GM19324 (cell line): ENCODE measurements around the gene SND1.

ENCODE experiments used
- ATAC-seq: cut with Tn5 transposase; IDR thresholded peaks from one replicate; pipeline ENCODE4 v1.9.1; 2021; ENCODE audit warnings: mild to moderate bottlenecking, moderate library complexity; ENCODE audit not compliant: unreplicated experiment, low FRiP score

SND1 gene

DNA sequence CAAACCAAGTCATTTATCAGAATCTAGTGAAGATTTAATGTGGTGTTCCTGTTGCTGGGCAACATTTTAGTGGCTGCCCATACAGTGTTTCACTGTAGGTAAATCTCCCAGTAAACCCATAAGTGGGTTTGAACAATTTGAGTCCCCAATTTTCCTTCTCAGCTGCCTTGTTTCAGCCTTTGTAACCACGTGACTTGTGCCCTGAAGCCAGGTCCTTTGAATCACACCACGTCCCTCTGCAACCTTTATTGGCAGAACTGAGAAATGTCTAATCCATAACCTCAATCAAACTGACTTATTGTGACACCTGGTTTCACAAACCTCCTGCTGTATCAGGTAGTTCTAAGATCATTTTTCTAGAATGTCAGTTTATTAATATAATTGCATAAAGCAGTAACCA, 30.1 kb downstream of the SND1 start:
- no peak for ATAC-seq

- peak; percentile 70 for ATAC-seq
Observed at GRCh38 chr7:127683776-127684681, 32.0 kb downstream of the SND1 start.

DNA sequence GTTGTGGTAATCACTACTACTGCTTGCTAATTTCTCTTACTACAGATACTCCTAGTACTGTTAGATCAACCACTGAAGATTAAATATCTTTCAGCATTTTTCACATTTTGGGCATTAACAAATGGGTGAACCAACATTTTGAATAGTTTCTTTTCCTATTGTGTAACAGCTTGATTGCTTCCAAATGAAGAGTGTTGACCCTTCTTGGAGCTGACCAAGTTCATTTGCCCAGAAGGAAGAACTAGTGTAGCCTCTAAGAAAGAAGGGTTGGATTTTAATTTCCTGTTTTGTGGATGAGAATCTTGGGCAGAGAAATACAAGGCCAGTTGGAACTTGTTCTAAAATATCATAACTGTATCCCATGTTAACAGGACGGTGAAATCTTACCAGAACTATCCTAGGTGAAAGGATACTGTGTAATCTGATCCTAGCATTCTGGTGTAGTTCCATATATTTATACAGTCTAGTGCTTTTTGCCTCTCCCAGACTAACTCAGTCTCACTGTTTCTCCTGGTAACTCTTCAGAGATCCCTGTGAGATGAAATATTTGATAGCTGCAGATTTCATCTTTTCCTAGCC, 37.3 kb downstream of the SND1 start:
- no peak for ATAC-seq

- ATAC-seq: no peak
Observed at GRCh38 chr7:127690337-127690736, 38.3 kb downstream of the SND1 start.

DNA sequence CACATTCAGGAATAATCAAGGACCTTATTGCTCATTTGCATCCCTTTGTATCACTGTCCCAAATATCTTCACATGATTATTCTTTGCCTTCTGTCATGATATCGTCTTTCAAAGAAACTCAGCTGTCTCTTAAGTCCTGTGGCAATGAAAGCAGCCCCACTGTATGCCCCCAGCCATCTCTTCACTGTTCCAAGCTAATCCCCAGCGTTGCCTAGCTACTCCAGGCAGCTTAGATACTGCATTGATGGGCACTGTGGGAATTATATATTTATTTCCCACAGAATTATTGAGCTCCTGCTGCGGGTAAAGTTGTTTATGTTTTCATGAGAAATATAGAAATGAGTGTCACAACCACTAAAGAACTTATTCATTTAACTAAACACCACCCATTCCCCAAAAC, 38.8 kb downstream of the SND1 start:
- ATAC-seq: no peak

DNA sequence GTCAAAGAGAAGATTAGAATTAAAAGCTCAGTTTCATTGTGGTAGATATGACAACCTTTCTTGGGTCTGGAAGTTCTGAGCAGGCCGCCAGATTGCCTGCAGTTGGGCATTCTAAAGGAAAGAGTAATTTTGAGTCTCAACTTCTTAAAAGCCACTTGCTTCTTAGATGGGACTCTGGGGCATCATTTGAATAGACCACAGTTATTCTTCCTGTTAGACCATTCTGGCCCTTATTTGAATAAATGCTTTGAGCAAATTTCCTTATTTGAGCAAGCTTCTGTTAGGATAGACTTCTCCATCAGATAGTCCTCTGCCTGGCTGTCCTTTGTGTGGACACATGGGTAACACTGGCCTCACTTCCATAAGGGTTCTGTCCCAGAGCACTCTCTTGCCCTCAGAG, 40.2 kb downstream of the SND1 start:
- peak; percentile 57 for ATAC-seq

GRCh38 chr7:127699853-127700252, 47.9 kb downstream of the SND1 start:
- ATAC-seq: no peak

DNA sequence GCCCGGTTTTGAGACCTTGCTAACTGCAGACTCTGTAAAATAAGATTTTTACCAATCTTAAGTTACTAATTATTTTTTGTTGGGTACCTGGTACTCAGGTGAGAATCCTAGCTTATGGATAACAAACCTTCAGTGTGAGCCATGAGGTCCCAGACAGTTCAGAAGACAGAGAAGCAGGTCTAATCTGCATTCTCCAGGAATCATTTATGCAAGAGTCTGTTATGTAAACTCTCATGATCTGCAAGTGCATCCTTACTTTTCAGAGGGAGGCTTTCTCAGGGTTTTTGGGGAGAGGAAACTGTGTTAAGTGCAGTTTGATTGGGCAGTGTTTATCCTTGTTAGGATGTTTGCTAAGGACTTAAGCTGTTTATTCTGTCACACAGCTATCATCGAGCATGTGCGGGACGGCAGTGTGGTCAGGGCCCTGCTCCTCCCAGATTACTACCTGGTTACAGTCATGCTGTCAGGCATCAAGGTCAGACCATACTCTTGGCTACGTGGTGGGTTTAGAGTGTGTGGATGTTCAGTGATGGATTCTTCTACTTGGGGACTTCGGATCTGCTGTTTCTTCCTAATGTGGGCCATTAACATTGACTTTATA, 50.2 kb downstream of the SND1 start:
- no peak for ATAC-seq

DNA sequence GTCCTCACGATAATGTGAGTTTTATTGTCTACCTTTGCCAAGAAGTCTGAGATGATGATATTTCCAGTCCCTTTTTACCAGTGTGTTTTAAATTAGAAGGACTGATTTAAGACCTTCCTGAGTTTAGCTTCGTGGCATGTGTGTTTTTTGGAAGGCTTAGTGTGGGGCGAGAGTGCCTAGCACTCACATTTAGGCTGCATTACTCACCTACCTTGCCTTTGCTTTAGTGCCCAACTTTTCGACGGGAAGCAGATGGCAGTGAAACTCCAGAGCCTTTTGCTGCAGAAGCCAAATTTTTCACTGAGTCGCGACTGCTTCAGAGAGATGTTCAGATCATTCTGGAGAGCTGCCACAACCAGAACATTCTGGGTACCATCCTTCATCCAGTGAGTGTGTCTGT, 50.9 kb downstream of the SND1 start:
- ATAC-seq: no peak

DNA sequence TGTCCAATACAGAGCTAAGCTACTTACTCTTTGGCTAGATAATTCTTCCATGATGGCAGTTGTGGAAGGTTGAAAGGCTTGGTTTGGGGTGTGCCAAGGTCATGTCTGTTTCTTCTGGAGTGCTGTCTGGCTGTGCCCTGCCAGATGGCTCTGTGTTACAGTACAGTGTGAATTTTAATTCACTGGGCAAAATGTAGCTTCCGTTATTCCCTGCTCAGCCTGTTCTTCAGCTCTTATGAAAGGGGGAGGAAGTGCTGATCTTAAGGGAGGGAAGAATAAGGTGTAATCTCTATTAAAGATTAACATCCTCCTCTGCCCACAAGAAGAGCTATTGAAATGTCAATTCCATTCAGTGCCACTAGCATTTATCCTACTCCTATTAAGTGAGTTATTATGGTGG, 52.2 kb downstream of the SND1 start:
- no peak for ATAC-seq

DNA sequence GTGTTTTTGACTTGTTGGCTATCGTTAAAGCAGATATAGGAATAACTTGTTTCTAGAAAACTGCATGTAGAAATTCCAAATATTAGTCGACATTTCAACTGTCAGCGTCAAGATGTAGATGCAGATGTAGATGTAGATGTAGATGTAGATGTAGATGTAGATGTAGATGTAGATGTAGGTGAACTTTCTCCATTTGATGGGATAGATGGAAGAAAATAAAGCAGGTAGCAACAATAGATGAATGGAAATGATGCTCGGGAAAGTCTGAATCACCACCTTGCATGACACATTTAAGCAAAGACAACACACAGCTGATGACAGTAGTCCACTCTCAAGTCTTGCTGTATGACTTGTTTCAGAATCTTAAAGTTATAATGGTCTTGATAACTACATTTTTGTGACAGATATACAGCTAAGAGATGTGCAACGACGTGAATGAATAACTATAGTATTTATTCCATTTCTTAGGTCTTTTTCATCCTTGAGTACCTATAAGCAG, 53.5 kb downstream of the SND1 start:
- ATAC-seq: no peak

DNA sequence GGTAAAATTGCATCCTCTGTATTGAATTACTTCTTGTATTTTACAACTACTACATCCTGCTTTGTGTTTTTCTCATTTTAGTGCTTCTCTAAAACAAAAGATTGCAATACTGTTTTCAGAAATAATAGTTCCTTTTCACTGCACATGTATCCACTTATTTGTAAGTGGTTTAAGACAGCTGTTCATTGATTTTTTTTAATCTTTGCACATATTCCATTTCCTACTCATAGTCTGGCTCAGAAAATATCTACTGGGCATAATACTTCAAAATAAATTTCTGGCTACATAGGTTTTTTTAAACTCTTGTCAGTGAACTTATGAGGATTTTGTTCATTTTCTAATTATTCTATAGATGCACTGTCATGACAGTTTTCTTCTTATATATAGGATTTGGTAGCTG, 54.8 kb downstream of the SND1 start:
- no peak for ATAC-seq

GRCh38 chr7:127708201-127708600, 56.2 kb downstream of the SND1 start:
- ATAC-seq: no peak

- ATAC-seq: peak; percentile 70
Observed at GRCh38 chr7:127708788-127709187, 56.8 kb downstream of the SND1 start.

GRCh38 chr7:127710635-127711034, 58.6 kb downstream of the SND1 start:
- no peak for ATAC-seq

DNA sequence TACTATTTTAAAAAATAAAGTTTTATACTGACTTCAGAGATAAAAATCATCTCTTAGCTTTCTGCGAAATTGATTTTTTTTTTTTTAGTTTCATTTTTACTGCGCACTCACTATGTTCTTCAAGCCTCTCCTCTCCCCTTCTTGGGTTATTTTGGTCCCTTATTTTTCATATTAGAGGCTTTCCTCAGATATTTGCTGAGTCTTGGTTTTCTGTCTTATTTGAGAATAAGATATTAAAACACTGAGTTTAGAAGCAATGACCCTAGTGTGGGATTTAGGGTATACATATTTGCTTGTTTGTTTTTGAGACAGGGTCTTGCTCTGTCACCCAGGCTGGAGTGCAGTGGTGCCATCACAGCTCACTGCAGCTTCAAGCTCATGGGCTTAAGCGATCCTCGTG, 59.9 kb downstream of the SND1 start:
- ATAC-seq: no peak

- ATAC-seq: no peak
Observed at GRCh38 chr7:127713006-127713405, 61.0 kb downstream of the SND1 start.

DNA sequence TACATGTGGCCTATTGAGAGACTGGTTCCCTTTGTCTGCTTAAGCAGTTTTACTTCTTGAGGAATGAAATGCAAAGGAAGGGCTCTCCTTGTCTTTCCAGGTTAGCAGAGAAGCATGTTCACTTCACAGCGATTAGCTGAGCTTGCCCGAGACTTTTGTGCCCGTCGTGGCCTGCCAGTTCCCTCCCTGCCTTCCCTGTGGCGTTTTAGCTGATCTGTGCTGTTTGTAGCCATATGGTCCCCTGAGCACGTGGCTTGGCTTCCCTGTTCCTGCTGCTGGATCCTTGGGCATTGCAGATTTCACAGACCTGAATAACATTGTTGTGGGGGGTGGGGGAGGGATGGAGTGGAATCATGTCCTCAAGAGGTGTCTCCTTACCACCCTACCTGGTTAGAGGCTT, 61.8 kb downstream of the SND1 start:
- no peak for ATAC-seq

DNA sequence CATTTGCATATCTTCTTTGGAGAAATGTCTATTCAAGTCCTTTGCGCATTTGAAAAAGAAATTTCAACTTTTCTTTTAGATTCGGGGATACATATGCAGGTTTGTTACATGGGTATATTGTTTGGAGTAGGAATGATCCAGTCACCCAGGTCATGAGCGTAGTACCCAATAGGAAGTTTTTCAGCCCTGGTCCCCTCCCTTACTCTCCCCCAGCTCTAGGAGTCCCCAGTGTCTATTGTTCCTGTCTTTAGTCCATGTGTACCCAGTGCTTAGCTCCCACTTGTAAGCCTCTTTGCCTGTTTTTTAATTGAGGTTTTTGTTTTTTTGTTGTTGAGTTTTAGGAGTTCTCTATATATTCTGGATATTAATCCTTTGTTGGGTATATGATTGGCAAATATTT, 63.3 kb downstream of the SND1 start:
- ATAC-seq: no peak

- ATAC-seq: no peak
Observed at GRCh38 chr7:127715901-127716300, 63.9 kb downstream of the SND1 start.

- ATAC-seq: no peak
Observed at GRCh38 chr7:127717502-127718339, 65.7 kb downstream of the SND1 start.
